Spleen (tissue), 11 donors: ENCODE results near the gene ZSWIM6. TPM values are rescaled to one million over a fixed set of nuclear protein-coding genes. Genes with fewer than 3 reads are reported as not detected.

ENCODE experiments used
- DNase-seq: peaks from one replicate; pipeline ENCODE4 v3.0.0-alpha.2; 2020
- H3K27ac ChIP-seq, 8 donors: fragments of 200-600 bp; sonication (generic) in 7 of 8; 1 replicate in 4 of 8; 2 replicates in 4 of 8; pipeline versions ENCODE4 v1.5.0 to v1.8.0; 2016 to 2021; ENCODE audit warnings: inconsistent platforms in 4 of 8, mild to moderate bottlenecking in 4 of 8, moderate library complexity in 1 of 8
- H3K27me3 ChIP-seq, 7 donors: fragments of 200-600 bp; sonication (generic) in 6 of 7; replicated peaks in 1 of 7; 1 replicate in 4 of 7; 2 replicates in 3 of 7; pipeline versions ENCODE4 v1.5.0 to v1.8.0; 2016 to 2021; ENCODE audit warnings: inconsistent platforms in 3 of 7, mild to moderate bottlenecking in 1 of 7
- H3K36me3 ChIP-seq, 6 donors: fragments of 200-600 bp; sonication (generic) in 5 of 6; 1 replicate in 4 of 6; 2 replicates in 2 of 6; pipeline versions ENCODE4 v1.5.0 to v1.8.0; 2016 to 2021; ENCODE audit warnings: inconsistent platforms in 2 of 6
- H3K4me1 ChIP-seq, 6 donors: fragments of 200-600 bp; sonication (generic) in 5 of 6; 1 replicate in 3 of 6; 2 replicates in 3 of 6; pipeline versions ENCODE4 v1.5.0 to v1.8.0; 2016 to 2021; ENCODE audit warnings: inconsistent platforms in 3 of 6
- H3K4me3 ChIP-seq, 8 donors: fragments of 200-600 bp; sonication (generic) in 7 of 8; 1 replicate in 4 of 8; 2 replicates in 4 of 8; pipeline versions ENCODE4 v1.5.0 to v1.8.0; 2016 to 2021; ENCODE audit warnings: inconsistent platforms in 4 of 8, mild to moderate bottlenecking in 4 of 8, moderate library complexity in 2 of 8
- H3K9me3 ChIP-seq, 8 donors: fragments of 200-600 bp; sonication (generic) in 7 of 8; 1 replicate in 4 of 8; 2 replicates in 4 of 8; pipeline versions ENCODE4 v1.5.0 to v1.8.0; 2016 to 2021; ENCODE audit warnings: inconsistent platforms in 4 of 8
- CTCF ChIP-seq, 11 experiments: fragments of 200-600 bp in 7 of 11; fragments of 450-650 bp in 4 of 11; sonication (generic) in 4 of 11; IDR thresholded peaks in 8 of 11; conservative IDR thresholded peaks in 3 of 11; 1 replicate in 7 of 11; 2 replicates in 4 of 11; pipeline versions ENCODE4 v1.4.0 to v1.8.0; 2016 to 2021; ENCODE audit warnings: antibody characterized with exemption in 11 of 11, inconsistent platforms in 4 of 11, mild to moderate bottlenecking in 1 of 11
- POLR2A ChIP-seq, 3 donors: fragments of 450-650 bp; IDR thresholded peaks; one replicate each; pipeline ENCODE4 v1.5.1; 2017; ENCODE audit warnings: antibody characterized with exemption in 3 of 3, mild to moderate bottlenecking in 1 of 3
- POLR2AphosphoS5 ChIP-seq, 3 donors: sonication (generic); formaldehyde crosslinking; IDR thresholded peaks; one replicate each; pipeline ENCODE4 v1.5.1; 2017; ENCODE audit warnings: antibody characterized with exemption in 3 of 3
- WGBS, 5 donors: extraction: QIAGEN DNeasy Blood & Tissue Kit in 3 of 5; methylation state at CpG; one replicate each; pipeline versions ENCODE4 v1.1.5 to v1.1.7; 2013 to 2018; 5-methylcytosine and 5-hydroxymethylcytosine counted together
- intact Hi-C: fragments of 100-400 bp; cut with DNase I; formaldehyde crosslinking; loops from one replicate; pipeline ENCODE4 v1.15.0; 2023; ENCODE audit warnings: low total_unique reads
- polyA plus RNA-seq, 3 donors: library from polyadenylated mRNA; stranded (reverse); fragments of 200-250 nt; gene quantifications; one replicate each; pipeline ENCODE4 v1.2.1, GENCODE V29; 2013
- total RNA-seq, 7 donors: library from RNA; depleted of rRNA in 3 of 7; stranded (reverse); fragments of >200 nt in 3 of 7; fragmentation: NEBNext Ultra II Directional in 4 of 7; extraction: Animal tissue kit (Norgen Biotek cat#: 25700) in 4 of 7; gene quantifications; one replicate each; pipeline versions ENCODE4 v1.1.0 to v1.2.1, GENCODE V29; 2016 to 2021
- donor health status: healthy with polysubstance abuse.
- donor health status: DM: no; HTN: no; CAD: no; lungs with moderate emphysema.
- donor health status: DM: no; HTN: no; CAD: no.
- donor health status: Bipolar disorder and iron deficiency.
- donor health status: healthy.
- donor health status: DM: no; HTN: no; CAD: no.
- donor health status: DM: yes; HTN: yes; CAD: no.

ZSWIM6 gene
- total and polyA plus RNA-seq, 10 donors, result 3.1 to 22.9 (median 16.9) TPM

- 91 to 95% (median 91%) methylated on average over 3 of the region's 3 CpGs for WGBS, 5 donors
- Histone ChIP-seq H3K9me3 (no peaks in the 10 kb centered on the region), H3K36me3 (peaks cover 0 to 24% (median 0%) of the 10 kb centered on the region in 6 donors), H3K27ac (no peak overlapping the region), H3K27me3 (no peaks in the 10 kb centered on the region), H3K4me1 (no peaks in the 10 kb centered on the region), H3K4me3 (no peak overlapping the region)
- TF ChIP-seq POLR2AphosphoS5 (IDR thresholded peaks at IDR 0.05) (no peak), POLR2A (IDR thresholded peaks at IDR 0.05) (no peak), CTCF (IDR thresholded peaks at IDR 0.05 in 8 of 11, conservative IDR thresholded peaks at IDR 0.05 in 3 of 11) (no peak)
- no peak for DNase-seq
- intact Hi-C loops, result no loop called here
Observed at GRCh38 chr5:61549530-61549929, 217.5 kb downstream of the ZSWIM6 start.

DNA sequence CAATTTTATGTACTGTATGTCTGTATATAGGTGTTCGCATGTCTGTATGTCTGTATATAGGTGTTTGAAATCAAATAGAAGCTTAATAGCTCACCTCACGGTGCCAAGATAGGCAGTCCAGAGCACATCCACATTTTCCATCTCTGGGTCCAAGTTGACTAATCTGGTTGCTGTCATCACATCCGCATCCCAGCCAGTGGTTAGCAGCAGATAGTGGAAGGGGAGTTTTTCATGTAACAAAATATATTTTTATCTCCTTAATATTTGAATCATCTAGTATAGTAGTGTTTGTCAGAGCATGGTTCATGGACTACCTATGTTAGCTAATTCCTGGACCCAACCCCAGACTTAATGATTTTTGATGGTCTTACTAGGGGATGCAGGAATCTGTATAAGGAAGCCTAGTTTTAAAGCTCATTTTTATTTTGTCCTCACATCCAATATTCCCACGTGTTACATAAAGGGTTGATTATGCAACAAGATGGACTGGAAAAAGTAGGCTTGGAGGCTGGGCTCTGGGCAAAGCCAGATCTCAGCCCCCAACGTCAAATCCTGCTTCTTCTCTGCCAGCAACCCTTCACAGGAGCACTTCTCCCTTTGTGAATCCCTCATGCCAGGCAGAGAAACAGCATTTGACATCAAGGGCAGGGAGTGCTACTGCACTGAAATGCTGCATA lies 219.7 kb downstream of the ZSWIM6 start:
- Histone ChIP-seq H3K27ac (no peak overlapping the region), H3K9me3 (no peaks in the 10 kb centered on the region), H3K4me3 (no peak overlapping the region), H3K4me1 (no peaks in the 10 kb centered on the region), H3K36me3 (peaks cover 0 to 5% (median 0%) of the 10 kb centered on the region in 6 donors), H3K27me3 (no peaks in the 10 kb centered on the region)
- no peak for TF ChIP-seq POLR2A (IDR thresholded peaks at IDR 0.05)
- TF ChIP-seq POLR2AphosphoS5 (IDR thresholded peaks at IDR 0.05), result no peak
- TF ChIP-seq CTCF (IDR thresholded peaks at IDR 0.05 in 8 of 11, conservative IDR thresholded peaks at IDR 0.05 in 3 of 11), result no peak
- WGBS, 5 donors, result 76 to 85% (median 79%) methylated on average over 5 of the region's 5 CpGs
- intact Hi-C loops, result no loop called here
- no peak for DNase-seq

DNA sequence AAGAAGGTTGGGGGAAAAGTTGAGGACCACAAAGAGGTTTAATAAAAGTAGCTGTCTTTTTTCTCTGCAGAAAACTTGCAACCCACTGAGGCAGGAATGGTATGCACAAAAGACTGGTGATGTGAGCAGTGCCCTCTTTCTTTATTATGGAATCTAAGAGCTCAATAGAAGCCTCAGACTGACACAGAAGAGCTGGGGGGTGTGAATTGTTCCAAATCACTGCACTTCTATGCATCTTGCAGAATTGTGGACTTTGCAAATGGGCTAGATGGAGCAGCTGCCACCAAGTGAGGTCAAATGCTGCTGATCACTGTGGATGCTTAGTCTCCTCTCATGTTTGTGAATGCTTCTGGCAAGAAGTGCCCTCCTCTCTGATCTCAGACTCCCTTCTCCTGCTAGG lies 227.1 kb downstream of the ZSWIM6 start:
- Histone ChIP-seq H3K27ac (no peak overlapping the region), H3K4me3 (no peak overlapping the region), H3K4me1 (no peaks in the 10 kb centered on the region), H3K27me3 (no peaks in the 10 kb centered on the region), H3K9me3 (no peaks in the 10 kb centered on the region), H3K36me3 (no peaks in the 10 kb centered on the region)
- intact Hi-C loops, result no loop called here
- TF ChIP-seq POLR2A (IDR thresholded peaks at IDR 0.05), result no peak
- no peak for TF ChIP-seq POLR2AphosphoS5 (IDR thresholded peaks at IDR 0.05)
- TF ChIP-seq CTCF (IDR thresholded peaks at IDR 0.05 in 8 of 11, conservative IDR thresholded peaks at IDR 0.05 in 3 of 11), result no peak
- DNase-seq, result no peak

DNA sequence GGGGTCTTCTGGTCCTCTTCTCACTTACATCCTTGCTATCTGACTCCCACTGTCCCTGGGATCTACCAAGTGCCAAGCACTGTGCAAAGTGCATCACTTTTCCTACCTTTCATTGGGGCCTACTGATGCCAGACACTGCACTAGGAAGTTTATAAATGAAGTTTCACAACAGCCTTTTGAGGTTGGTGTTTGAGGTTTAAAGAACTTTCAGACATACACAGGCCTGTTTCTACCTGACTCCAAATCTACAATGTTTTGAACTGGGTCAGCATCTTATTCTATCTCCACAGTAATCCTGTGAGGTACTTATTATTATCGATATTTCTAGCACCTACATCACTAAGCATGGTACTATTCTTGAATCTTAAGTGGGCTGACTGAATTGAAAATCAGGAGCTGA lies 227.7 kb downstream of the ZSWIM6 start:
- no peak for TF ChIP-seq POLR2A (IDR thresholded peaks at IDR 0.05)
- TF ChIP-seq POLR2AphosphoS5 (IDR thresholded peaks at IDR 0.05), result no peak
- TF ChIP-seq CTCF (IDR thresholded peaks at IDR 0.05 in 8 of 11, conservative IDR thresholded peaks at IDR 0.05 in 3 of 11), result no peak
- Histone ChIP-seq H3K36me3 (no peaks in the 10 kb centered on the region), H3K27me3 (no peaks in the 10 kb centered on the region), H3K4me3 (no peak overlapping the region), H3K9me3 (no peaks in the 10 kb centered on the region), H3K4me1 (no peaks in the 10 kb centered on the region), H3K27ac (no peak overlapping the region)
- intact Hi-C loops, result no loop called here
- 88 to 100% (median 96%) methylated on average over 1 of the region's 1 CpG for WGBS, 5 donors
- no peak for DNase-seq
